ENCODE measurements around the gene PDSS2.

The PDSS2 gene

GRCh38 chr6:107405002-107405401, 54.4 kb downstream of the PDSS2 start:
- no peak overlapping the region for H3K4me3 ChIP-seq (ENCODE audit: low read depth in 1 of 2, low read length in 1 of 2)
- TF ChIP-seq CTCF (IDR thresholded peaks at IDR 0.05): no peak
- H3K9me3 ChIP-seq: peaks cover 4% of the 10 kb centered on the region

GRCh38 chr6:107402533-107402932, 56.8 kb downstream of the PDSS2 start:
- H3K4me3 ChIP-seq (ENCODE audit: low read depth in 1 of 2, low read length in 1 of 2): no peak overlapping the region
- peaks cover 4% of the 10 kb centered on the region for H3K9me3 ChIP-seq
- no peaks in the 10 kb centered on the region for H3K4me1 ChIP-seq (ENCODE audit: control insufficient read depth in 1 of 2, insufficient read depth in 1 of 2, low read depth in 1 of 2, low read length in 1 of 2)
- H3K27ac ChIP-seq: no peak overlapping the region
- no peak for TF ChIP-seq CTCF (IDR thresholded peaks at IDR 0.05)
- no peaks in the 10 kb centered on the region for H3K27me3 ChIP-seq
- no peaks in the 10 kb centered on the region for H3K36me3 ChIP-seq

More at GRCh38 chr6:107405002-107405401, 54.4 kb downstream of the PDSS2 start:
- Histone ChIP-seq H3K27me3 (no peaks in the 10 kb centered on the region), H3K27ac (no peak overlapping the region), H3K4me1 (ENCODE audit: control insufficient read depth in 1 of 2, insufficient read depth in 1 of 2, low read depth in 1 of 2, low read length in 1 of 2) (no peaks in the 10 kb centered on the region), H3K36me3 (no peaks in the 10 kb centered on the region)

GRCh38 chr6:107401573-107401972, 57.8 kb downstream of the PDSS2 start:
- no peak for TF ChIP-seq CTCF (IDR thresholded peaks at IDR 0.05)
- Histone ChIP-seq H3K4me1 (ENCODE audit: control insufficient read depth in 1 of 2, insufficient read depth in 1 of 2, low read depth in 1 of 2, low read length in 1 of 2) (no peaks in the 10 kb centered on the region), H3K27me3 (no peaks in the 10 kb centered on the region), H3K36me3 (no peaks in the 10 kb centered on the region), H3K4me3 (ENCODE audit: low read depth in 1 of 2, low read length in 1 of 2) (no peak overlapping the region), H3K9me3 (peaks cover 4% of the 10 kb centered on the region), H3K27ac (no peak overlapping the region)

GRCh38 chr6:107400616-107401147, 58.7 kb downstream of the PDSS2 start:
- Histone ChIP-seq H3K27ac (no peak overlapping the region), H3K27me3 (no peaks in the 10 kb centered on the region), H3K9me3 (peaks cover 4% of the 10 kb centered on the region), H3K4me3 (ENCODE audit: low read depth in 1 of 2, low read length in 1 of 2) (no peak overlapping the region), H3K4me1 (ENCODE audit: control insufficient read depth in 1 of 2, insufficient read depth in 1 of 2, low read depth in 1 of 2, low read length in 1 of 2) (no peaks in the 10 kb centered on the region), H3K36me3 (no peaks in the 10 kb centered on the region)
- no peak for TF ChIP-seq CTCF (IDR thresholded peaks at IDR 0.05)

- no peak for TF ChIP-seq CTCF (IDR thresholded peaks at IDR 0.05)
- Histone ChIP-seq H3K9me3 (peaks cover 4% of the 10 kb centered on the region), H3K4me1 (ENCODE audit: control insufficient read depth in 1 of 2, insufficient read depth in 1 of 2, low read depth in 1 of 2, low read length in 1 of 2) (no peaks in the 10 kb centered on the region), H3K27ac (no peak overlapping the region), H3K36me3 (no peaks in the 10 kb centered on the region), H3K27me3 (no peaks in the 10 kb centered on the region), H3K4me3 (ENCODE audit: low read depth in 1 of 2, low read length in 1 of 2) (no peak overlapping the region)
Measured at GRCh38 chr6:107399935-107400334, 59.4 kb downstream of the PDSS2 start.

- Histone ChIP-seq H3K4me3 (ENCODE audit: low read depth in 1 of 2, low read length in 1 of 2) (no peak overlapping the region), H3K4me1 (ENCODE audit: control insufficient read depth in 1 of 2, insufficient read depth in 1 of 2, low read depth in 1 of 2, low read length in 1 of 2) (no peaks in the 10 kb centered on the region)
Measured at GRCh38 chr6:107398001-107398400, 61.4 kb downstream of the PDSS2 start.

More at GRCh38 chr6:107398001-107398400, 61.4 kb downstream of the PDSS2 start:
- Histone ChIP-seq H3K36me3 (no peaks in the 10 kb centered on the region), H3K27me3 (no peaks in the 10 kb centered on the region), H3K27ac (no peak overlapping the region), H3K9me3 (peaks cover 18% of the 10 kb centered on the region)
- TF ChIP-seq CTCF (IDR thresholded peaks at IDR 0.05): no peak

All from neutrophil (primary cell).